ENCODE measurements around the gene GRPEL1. TPM values are rescaled to one million over a fixed set of nuclear protein-coding genes. Genes with fewer than 3 reads are reported as not detected.
"Not testable (repeated sequence)": the region's sequence is repeated elsewhere in the genome, so short reads cannot be mapped to it uniquely, and the experiment has no call there.

Gene GRPEL1
- total and polyA plus RNA-seq, 2 experiments from 2014 or later, result 28.3 to 56.5 TPM

DNA sequence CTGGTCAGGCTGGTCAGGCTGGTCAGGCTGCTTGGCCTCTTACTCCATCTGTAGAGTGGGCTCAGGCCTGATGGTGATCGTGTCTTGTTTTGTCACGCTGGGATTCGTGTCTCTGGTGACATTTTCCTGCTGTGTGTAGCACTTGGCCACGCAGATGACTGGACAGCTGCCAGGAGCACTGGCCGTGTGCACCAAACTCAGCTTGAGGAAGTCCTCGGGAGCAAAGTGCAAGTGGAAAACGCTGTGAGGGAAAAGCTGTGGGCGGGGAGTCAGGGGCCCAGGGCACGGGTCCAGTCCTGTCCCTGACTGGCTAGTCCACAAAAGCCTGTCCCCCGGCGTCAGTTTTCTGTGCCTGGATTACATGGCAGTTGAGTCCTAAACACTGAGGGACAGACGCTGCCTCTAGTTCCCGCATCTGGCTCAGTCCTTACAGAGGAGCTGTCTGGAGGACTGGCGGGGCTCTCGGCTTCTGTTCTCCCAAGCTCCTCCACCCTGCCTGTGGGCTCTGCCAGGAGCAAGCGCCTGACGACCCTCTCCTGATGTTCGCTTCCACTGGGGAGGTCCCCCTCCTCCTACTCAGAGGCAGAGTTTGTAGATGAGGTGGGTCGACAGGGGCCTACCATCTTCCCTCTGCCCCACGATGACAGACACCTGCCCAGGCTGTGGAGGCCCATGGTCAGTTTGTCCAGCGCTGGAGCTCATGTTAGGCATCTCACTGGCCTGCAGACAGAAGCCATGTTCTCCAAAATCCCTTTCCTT lies 35.9 kb upstream of the GRPEL1 start:
- peak; percentile 92 for DNase-seq (ENCODE audit: low spot score)
- Histone ChIP-seq H2AFZ (peak overlapping the region; percentile 46), H3K4me1 (ENCODE audit: insufficient read depth) (peaks cover 21% of the 10 kb centered on the region), H3K9me2 (replicated peaks; ENCODE audit: insufficient read depth) (no peaks in the 10 kb centered on the region), H3K4me2 (peak overlapping the region; percentile 91), H3K27me3 (no peaks in the 10 kb centered on the region), H4K20me1 (ENCODE audit: insufficient read depth, poor library complexity, severe bottlenecking) (no peaks in the 10 kb centered on the region), H3K79me2 (no peaks in the 10 kb centered on the region), H3K36me3 (replicated peaks; ENCODE audit: insufficient read depth, low read depth) (no peaks in the 10 kb centered on the region), H3K4me3 (no peak overlapping the region), H3K9me3 (ENCODE audit: low read depth) (no peaks in the 10 kb centered on the region), H3K27ac (peak overlapping the region; percentile 95)
- WGBS (ENCODE audit: low lambda C conversion rate, missing lambda C conversion rate), result 45% methylated on average over 20 of the region's 21 CpGs
- TF ChIP-seq EZH2 (IDR thresholded peaks at IDR 0.05; ENCODE audit: borderline replicate concordance) (no peak), EZH2phosphoT487 (IDR thresholded peaks at IDR 0.05; ENCODE audit: low read depth, severe bottlenecking, unreplicated experiment) (no peak)
- TF ChIP-seq, protein P1, sequence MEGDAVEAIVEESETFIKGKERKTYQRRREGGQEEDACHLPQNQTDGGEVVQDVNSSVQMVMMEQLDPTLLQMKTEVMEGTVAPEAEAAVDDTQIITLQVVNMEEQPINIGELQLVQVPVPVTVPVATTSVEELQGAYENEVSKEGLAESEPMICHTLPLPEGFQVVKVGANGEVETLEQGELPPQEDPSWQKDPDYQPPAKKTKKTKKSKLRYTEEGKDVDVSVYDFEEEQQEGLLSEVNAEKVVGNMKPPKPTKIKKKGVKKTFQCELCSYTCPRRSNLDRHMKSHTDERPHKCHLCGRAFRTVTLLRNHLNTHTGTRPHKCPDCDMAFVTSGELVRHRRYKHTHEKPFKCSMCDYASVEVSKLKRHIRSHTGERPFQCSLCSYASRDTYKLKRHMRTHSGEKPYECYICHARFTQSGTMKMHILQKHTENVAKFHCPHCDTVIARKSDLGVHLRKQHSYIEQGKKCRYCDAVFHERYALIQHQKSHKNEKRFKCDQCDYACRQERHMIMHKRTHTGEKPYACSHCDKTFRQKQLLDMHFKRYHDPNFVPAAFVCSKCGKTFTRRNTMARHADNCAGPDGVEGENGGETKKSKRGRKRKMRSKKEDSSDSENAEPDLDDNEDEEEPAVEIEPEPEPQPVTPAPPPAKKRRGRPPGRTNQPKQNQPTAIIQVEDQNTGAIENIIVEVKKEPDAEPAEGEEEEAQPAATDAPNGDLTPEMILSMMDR (IDR thresholded peaks at IDR 0.05; ENCODE audit: poor library complexity), result no peak

DNA sequence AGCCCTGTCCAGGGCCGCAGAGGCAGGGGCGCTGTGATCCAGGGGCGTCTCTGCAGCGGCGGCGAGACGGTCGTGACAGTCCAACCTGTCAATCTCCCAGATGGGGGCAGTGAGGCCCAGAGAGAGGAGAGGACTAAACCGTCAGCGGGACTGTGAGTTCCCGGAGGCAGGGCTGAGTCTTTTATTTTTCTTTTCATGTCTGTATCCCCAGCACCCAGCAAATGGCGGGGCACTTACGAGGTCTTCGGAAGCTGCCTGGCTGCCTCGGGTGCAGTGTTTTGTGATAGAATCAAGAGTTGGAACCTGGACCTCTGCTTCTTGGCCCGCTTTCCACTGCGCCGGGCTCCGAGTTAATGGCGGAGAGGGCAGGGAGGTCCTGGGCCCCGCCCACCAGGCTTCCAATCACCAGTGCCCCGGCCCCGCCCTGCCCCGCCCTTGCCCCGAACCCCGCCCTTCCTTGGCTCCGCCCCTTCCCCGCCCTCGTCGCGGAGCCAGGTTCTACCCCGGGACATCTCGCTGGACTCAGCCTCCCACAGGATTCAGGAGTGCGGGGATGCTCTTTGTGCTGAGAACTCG lies 35.3 kb upstream of the GRPEL1 start:
- no peaks in the 10 kb centered on the region for H3K9me2 ChIP-seq (replicated peaks; ENCODE audit: insufficient read depth)
- TF ChIP-seq, protein P1 (IDR thresholded peaks at IDR 0.05; ENCODE audit: poor library complexity), result peak; percentile 14
- no peak for TF ChIP-seq EZH2 (IDR thresholded peaks at IDR 0.05; ENCODE audit: borderline replicate concordance)
- no peak for TF ChIP-seq EZH2phosphoT487 (IDR thresholded peaks at IDR 0.05; ENCODE audit: low read depth, severe bottlenecking, unreplicated experiment)
- peak overlapping the region; percentile 67 for H2AFZ ChIP-seq
- DNase-seq (ENCODE audit: low spot score), result peak; percentile 96
- no peaks in the 10 kb centered on the region for H4K20me1 ChIP-seq (ENCODE audit: insufficient read depth, poor library complexity, severe bottlenecking)
- H3K4me2 ChIP-seq, result peak overlapping the region; percentile 91
- H3K9me3 ChIP-seq (ENCODE audit: low read depth), result no peaks in the 10 kb centered on the region
- peak overlapping the region; percentile 95 for H3K27ac ChIP-seq
- H3K27me3 ChIP-seq, result no peaks in the 10 kb centered on the region
- no peaks in the 10 kb centered on the region for H3K79me2 ChIP-seq
- no peaks in the 10 kb centered on the region for H3K36me3 ChIP-seq (replicated peaks; ENCODE audit: insufficient read depth, low read depth)
- H3K4me3 ChIP-seq, result peak overlapping the region; percentile 34
- H3K4me1 ChIP-seq (ENCODE audit: insufficient read depth), result peaks cover 21% of the 10 kb centered on the region
- 3% methylated on average over 31 of the region's 35 CpGs for WGBS (ENCODE audit: low lambda C conversion rate, missing lambda C conversion rate)

DNA sequence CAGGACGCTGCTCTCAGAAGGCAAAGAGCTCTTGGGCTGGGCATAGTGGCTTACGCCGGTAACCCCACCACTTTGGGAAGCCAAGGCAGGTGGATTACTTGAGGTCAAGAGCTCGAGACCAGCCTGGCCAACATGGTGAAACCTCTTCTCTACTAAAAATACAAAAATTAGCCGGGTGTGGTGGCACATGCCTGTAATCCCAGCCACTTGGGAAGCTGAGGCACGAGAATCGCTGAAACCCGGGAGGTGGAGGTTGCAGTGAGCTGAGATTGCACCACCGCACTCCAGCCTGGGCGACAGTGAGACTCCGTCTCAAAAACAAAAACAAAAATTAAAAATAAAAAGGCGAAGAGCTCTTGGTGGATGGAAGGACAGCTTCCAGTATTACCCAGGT lies 34.6 kb upstream of the GRPEL1 start:
- H3K36me3 ChIP-seq (replicated peaks; ENCODE audit: insufficient read depth, low read depth); H3K27me3 ChIP-seq; DNase-seq (ENCODE audit: low spot score); H3K9me3 ChIP-seq (ENCODE audit: low read depth); H3K9me2 ChIP-seq (replicated peaks; ENCODE audit: insufficient read depth); H3K79me2 ChIP-seq; H4K20me1 ChIP-seq (ENCODE audit: insufficient read depth, poor library complexity, severe bottlenecking): not testable (repeated sequence)
- peak overlapping the region; percentile 95 for H3K27ac ChIP-seq
- H2AFZ ChIP-seq, result peak overlapping the region; percentile 67
- 75% methylated on average over 12 of the region's 12 CpGs for WGBS (ENCODE audit: low lambda C conversion rate, missing lambda C conversion rate)
- peak overlapping the region; percentile 91 for H3K4me2 ChIP-seq
- peak overlapping the region; percentile 34 for H3K4me3 ChIP-seq
- H3K4me1 ChIP-seq (ENCODE audit: insufficient read depth), result peaks cover 21% of the 10 kb centered on the region

Measured in hepatocyte (in vitro differentiated cells).